GM19193 (cell line): ENCODE measurements around the gene PGBD5.

ENCODE experiments used
- POLR2A ChIP-seq: IDR thresholded peaks from 4 replicates; pipeline ENCODE4 v1.6.1; 2011; ENCODE audit not compliant: insufficient read depth, insufficient read length; ENCODE audit errors: extremely low read depth

The PGBD5 gene

DNA sequence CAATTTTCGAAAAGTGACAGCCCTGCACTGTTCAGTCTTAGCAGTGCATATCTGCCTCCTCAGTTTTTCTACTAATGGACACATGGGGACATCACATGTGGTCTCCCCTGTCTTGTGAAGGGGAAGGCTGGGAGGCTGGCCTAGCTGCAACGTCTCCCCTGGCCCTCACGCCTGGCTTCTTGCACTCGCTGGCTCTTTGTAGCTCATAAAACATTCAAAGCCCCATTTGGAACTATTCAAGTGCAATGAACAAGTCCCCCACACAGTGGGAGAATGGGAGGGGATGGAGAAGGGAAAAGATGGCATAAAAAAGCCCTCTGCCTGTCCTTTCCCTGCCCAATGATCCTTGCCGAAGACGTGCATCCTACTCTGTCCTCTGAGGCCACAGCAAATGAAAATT, 73.6 kb downstream of the PGBD5 start:
- TF ChIP-seq POLR2A, result no peak

DNA sequence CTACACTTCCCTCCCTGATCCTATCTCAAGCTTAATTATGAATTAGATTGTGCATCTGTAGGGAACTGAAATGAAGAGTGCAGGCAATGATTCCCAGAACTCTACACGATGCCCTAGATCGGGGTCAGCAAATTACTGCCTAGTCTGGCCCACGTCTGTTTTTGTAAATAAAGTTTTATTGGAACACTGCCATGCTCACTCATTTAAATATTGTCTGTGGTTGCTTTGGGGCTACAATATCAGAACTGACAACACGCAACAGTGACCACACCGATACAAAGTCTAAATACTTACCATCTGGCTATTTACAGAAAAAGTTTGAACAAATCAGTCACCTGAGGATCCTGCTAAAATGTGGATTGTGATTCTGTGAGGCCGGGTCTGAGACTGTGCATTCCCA, 74.1 kb downstream of the PGBD5 start:
- TF ChIP-seq POLR2A, result no peak

DNA sequence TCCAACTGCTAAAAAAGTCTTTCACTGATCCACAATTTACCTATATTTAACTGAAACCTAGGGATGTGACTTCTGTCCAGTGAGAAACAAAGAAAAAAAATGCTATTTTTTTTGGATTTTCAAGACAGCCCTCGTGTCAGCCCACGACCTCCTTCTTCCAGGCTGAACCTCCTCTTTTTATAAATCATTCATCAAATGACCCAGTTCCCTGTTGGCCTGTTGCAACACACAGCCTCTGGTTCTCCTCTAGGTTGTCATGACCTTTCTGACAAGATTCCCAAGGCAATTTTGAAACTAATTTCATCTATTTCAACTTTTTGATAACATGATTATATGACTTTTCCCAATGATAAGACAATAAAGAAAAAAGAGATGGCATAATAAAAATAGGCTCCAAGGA, 74.6 kb downstream of the PGBD5 start:
- no peak for TF ChIP-seq POLR2A

DNA sequence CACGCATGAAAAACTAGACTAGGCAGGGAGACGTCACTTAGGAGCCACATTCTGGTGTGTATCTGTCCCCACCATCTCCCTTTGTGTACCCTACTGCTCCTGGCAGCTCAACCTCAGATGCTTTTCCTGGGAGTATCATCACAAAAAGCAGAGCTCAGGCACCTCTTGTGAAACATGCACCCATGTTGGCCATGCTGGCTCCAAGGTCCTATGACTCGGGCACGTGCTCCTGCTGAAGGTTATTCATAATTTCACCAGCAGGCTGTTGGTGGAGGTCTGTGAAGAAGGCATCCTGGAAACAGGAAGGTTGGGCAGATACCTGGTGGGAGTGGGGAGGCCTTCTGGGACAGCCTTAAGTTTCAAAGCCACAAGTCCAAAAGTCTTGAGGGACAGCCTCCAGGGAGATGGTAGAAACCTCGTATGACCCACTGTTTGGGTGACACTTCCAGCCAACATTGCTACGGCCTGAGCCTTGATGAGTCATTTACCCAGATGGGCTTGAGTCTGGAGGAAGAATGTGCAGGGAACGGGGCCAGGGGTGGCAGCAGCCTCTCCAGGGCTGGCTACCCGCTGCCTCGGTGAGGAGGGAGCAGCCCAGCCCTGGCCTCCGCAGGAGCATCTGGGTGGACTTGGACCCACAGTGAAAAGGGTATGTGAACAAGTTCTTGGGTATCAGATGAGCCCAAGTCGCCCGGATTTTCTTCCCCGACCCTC, 75.8 kb downstream of the PGBD5 start:
- TF ChIP-seq POLR2A, result no peak

DNA sequence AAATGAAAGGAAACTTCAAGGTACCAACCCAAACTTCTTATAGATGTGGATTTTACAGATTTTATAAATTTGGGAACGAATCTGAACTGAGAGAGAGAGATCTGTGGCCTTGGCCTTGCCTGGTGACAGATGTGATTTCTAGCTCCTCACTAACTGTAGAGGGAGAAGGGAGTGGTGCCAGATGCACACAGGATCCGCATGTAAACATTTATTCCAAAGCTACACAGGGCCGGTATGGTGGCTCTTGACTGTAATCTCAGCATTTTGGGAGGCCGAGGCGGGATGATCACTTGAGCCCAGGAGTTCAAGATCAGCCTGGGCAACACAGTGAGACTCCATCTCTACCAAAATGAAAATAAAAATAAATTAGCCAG, 77.1 kb downstream of the PGBD5 start:
- TF ChIP-seq POLR2A, result no peak

DNA sequence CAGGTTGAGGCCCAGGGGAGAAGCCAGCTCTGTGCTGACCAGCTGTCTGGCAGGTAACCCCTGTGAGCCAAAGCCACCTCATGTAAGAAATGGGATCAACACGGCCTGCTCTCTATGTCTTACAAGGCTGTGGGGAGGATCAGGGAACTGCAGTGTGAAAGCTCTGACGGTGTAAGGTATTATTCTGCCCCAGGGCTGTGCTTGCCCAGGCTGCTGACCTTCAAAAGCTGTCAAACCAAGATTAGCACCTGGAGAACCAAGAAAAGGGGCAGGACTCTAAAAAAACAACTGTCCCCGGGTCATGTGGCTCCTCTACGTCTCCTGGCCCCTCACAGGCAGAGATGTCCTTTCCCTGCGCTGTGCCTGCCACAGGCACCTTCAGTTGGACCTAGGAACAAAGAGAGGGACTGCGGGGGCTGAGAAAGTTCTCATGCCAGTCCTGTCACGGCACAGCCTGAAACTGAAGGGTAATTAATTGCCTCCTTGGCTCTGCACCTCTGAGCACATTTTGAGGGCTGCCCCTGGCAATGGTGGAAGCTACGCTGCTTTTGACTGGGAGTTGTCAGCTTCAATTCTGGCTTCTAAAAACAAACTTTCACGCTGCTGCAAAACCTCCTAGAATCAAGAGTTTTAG, 77.6 kb downstream of the PGBD5 start:
- no peak for TF ChIP-seq POLR2A

DNA sequence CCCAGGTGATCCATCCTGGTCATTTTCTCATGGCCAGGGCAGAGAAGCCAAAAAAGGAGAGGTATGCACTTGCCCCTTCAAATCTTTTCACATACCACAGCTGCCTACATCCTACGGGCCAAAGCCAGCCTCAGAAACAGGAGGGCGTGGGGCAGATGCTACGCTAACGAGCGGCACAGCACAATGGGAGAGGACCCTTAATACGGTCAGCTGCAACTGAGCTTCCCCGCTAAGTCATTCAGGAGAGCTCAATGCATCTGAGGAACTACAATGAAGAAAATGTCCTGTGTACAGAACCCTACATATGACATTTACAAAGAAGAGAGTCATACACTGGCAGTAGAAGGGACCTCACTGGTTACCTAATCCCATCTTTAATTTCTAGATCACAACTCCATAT, 78.2 kb downstream of the PGBD5 start:
- TF ChIP-seq POLR2A, result no peak

DNA sequence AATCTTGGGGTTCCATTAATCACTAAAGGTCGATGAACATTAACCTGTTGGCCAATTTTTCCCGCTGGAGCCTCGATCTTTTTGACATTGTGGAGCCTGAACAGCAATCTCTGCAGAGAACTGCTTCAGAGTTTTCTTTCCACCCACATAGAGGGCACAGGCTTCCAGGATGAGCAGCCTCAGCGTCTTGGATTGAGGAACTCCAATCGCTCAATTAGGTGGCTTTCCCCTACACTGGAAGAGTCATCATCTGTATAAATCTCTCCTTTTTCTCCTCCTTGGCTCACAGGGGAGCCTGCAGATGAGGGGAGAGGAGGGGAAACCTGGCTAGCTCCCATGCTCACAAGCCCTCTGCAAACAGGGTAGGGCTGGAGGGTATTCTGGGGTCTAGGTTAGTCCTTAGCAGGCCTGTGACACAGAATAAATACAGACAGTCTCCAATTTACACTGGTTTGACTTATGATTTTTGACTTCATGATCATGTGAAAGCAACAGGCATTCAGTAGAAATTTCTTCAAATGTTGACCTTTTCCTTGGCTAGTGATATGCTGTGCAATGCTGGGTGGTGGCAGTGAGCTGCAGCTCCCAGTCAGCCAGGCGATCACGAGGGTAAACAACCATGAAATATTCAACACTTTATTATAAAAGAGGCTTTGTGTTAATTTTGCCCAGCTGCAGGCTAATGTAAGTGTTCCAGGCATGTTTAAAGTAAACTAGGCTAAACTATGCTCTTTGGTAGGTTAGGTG, 80.8 kb downstream of the PGBD5 start:
- no peak for TF ChIP-seq POLR2A

DNA sequence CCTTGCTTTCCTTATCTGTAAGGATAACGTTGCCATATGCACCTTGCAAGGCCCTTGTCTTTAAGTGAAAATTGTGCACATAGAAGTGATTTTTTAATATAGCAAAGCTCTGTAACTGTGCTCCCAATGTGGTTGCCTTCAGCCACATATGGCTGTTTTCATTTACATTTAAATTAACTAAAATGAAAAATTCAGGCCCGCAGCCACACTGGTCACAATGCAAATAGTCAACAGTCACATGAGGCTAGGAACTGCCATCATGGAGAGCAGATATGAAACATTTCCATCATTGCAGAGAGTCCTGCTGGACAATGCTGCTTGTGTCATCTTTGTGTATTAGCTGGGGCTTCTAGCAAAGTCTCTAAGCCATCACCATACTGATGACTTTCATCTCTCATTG, 83.4 kb downstream of the PGBD5 start:
- no peak for TF ChIP-seq POLR2A

DNA sequence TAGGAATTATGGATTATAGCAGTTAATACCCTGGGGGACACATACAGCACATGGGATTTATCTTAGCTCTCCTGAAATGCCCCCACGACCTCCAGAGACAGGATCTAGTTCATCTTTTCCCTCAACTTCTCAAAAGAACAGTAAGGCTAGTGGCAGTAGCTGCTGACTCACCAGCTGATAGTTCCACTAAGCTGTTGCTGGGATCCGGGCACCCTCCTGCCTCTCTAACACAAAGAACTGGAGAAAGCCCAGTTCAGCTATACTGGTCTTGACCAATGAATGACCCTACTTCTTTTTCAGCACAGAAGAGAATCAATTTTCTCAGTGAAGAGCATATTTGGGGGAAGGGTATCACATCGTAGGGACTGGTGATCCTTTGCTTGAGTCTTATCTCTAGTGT, 84.1 kb downstream of the PGBD5 start:
- no peak for TF ChIP-seq POLR2A

DNA sequence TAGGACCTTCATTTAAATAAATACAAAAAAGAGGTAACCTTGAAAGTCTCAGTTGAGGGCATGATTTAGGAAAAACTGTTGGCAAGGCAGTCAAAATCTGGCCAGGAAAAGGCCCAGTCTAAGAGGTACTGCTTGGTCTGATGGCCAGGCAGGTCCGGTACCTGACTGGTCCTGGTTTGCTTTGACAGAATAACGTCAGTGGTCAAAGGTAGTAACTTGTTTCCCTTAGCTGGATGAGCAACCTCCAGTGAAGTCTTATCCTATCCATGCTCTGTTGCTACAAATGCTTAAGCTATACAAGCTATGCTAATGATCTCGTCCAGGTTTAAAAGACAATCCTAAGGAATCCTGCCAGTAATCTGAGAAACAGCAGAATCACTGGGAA, 85.0 kb downstream of the PGBD5 start:
- no peak for TF ChIP-seq POLR2A

DNA sequence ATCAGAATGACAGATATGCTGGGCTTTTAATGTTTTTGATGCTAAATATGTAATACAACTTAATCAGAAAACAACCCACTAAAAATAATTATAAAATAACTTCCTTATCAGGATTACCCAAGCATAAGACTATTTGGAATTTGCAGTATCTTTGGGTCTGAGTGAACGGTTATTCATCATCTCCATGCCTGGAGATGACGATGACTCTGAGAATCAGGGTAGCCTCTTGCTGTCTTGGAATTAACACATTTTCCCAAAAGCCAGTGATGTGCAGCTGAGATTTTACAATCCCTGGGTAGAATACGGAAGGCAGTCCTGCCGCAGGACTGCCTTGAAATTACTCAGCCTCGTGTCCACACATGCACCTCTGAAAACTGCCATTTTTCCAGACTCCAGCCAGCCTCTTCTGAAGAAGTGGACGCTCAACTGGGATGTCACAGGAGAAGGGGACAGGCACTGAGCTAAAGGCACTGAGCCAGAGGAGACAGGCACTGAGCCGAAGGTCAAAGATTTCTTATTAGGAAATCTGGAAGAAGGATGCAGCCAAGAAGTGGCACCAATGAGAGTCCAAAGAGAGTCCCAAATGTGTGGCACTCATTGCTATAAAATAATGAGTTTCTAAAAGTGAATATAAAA, 85.5 kb downstream of the PGBD5 start:
- TF ChIP-seq POLR2A, result no peak

DNA sequence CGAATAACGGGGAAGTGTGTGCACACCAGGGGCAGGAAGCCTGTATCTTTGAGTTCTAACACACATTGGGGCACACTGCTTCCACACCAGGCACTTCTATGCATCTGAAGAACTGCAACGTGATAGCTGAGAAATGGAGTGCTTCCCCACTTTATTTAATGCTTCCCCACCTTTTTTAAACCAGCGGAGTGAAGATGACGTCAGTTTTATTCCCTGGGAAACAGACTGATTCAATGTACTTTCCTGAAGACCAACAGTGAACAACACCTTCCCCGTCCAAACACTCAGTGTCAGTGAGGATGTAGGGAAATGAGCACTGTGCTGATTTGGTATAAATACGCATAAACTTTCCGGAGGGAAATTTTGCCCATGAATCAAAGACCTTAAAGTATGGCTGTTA, 87.1 kb downstream of the PGBD5 start:
- TF ChIP-seq POLR2A, result no peak

DNA sequence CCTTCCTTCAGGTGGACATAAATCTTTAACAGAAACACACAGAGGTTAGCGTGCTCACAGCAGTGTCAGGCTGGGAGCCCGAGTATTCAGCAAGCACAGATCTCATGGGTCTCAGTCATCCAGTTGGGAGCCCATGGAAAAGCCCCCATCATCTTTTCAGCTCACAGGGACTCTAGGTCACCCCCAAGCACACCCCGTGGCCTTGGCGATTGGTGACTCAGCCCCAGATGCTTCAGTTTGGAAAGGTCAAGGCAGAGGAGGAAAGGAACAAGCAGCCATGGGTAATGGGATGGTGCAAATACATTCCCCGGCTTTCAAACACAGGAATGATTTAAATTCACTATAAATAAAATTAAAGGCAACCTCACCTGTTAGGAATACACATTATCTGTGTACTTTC, 88.9 kb downstream of the PGBD5 start:
- TF ChIP-seq POLR2A, result no peak

DNA sequence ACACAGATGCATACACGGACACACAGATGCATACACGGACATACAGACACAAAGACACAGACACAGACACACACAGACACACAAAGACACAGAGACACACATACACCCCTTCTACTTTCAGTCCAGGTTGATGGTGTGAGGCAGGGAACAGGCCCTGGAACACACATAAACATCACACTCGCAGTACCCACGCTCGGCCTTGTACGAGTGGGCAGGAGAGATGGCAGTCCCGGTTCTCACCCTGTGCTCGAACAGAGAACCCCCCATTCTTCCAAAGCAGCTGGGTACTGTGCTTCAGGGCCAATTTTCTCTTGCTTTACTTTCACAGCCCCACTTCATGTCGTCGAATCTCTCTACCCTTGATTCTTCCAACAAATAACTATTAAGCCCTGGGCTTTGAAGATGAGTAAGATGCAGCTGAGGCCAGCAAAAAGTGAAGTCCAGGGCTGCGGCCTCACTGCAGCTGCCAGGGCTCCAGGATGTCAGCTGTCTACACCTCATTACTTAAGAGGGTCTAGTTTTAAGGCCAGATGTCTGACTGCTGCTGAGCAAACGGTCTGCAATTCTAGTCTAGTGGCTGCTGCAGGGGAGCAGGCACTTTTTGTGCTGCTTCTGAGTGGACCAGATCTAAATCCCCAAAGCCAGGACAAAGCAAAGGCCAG, 90.1 kb downstream of the PGBD5 start:
- TF ChIP-seq POLR2A, result no peak

DNA sequence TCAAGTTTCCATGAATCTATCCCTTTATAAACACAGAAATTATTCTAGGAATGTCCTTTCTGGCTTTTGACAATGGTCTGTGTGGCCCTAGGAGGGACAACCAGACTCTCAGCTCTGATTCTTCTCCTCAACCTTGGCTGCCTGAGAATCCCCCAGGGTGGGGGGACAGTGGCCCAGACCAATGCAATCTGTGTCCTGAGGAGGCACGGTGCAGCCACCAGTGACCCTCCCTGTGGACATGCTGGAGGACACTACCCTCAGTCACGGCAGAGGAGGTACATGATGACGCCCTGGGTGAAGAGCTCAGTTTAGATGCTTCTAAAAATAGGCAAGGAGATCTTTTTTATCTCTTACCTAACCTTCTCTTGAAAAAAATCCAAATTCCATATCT, 91.7 kb downstream of the PGBD5 start:
- no peak for TF ChIP-seq POLR2A
